ENCODE data around the gene TMEM156. TPM values are rescaled to one million over a fixed set of nuclear protein-coding genes. Genes with fewer than 3 reads are reported as not detected.

TMEM156 gene
- total RNA-seq, 6 experiments from 2014 or later: 0.07 to 0.48 (median 0.41) TPM

GRCh38 chr4:38930707-38931106 lies 101.5 kb downstream of the TMEM156 start:
- H3K36me3 Mint-ChIP-seq (ENCODE audit: low read depth): peaks cover 39% of the 10 kb centered on the region
- no peak for TF ChIP-seq CTCF (IDR thresholded peaks at IDR 0.05)

GRCh38 chr4:38930204-38930603 lies 102.0 kb downstream of the TMEM156 start:
- H3K4me3 Mint-ChIP-seq: no peak overlapping the region
- TF ChIP-seq CTCF (IDR thresholded peaks at IDR 0.05): no peak
- peaks cover 13% of the 10 kb centered on the region for H3K4me1 Mint-ChIP-seq (ENCODE audit: low read depth)
- no peaks in the 10 kb centered on the region for H3K27me3 Mint-ChIP-seq (ENCODE audit: insufficient read depth)
- H3K27ac Mint-ChIP-seq: no peak overlapping the region
- no peaks in the 10 kb centered on the region for H3K9me3 Mint-ChIP-seq
- DNase-seq: no peak
- H3K36me3 Mint-ChIP-seq (ENCODE audit: low read depth): peaks cover 39% of the 10 kb centered on the region

More at GRCh38 chr4:38930707-38931106, 101.5 kb downstream of the TMEM156 start:
- no peak for DNase-seq
- no peaks in the 10 kb centered on the region for H3K9me3 Mint-ChIP-seq
- no peaks in the 10 kb centered on the region for H3K27me3 Mint-ChIP-seq (ENCODE audit: insufficient read depth)
- H3K27ac Mint-ChIP-seq: no peak overlapping the region
- H3K4me1 Mint-ChIP-seq (ENCODE audit: low read depth): peaks cover 18% of the 10 kb centered on the region
- no peak overlapping the region for H3K4me3 Mint-ChIP-seq

- H3K4me1 Mint-ChIP-seq (ENCODE audit: low read depth): peaks cover under 1% of the 10 kb centered on the region; the same call in 1 of the 2 replicates
- H3K4me3 Mint-ChIP-seq: no peak overlapping the region
- H3K27me3 Mint-ChIP-seq (ENCODE audit: insufficient read depth): no peaks in the 10 kb centered on the region
- no peaks in the 10 kb centered on the region for H3K9me3 Mint-ChIP-seq
- DNase-seq: no peak
- no peak for TF ChIP-seq CTCF (IDR thresholded peaks at IDR 0.05)
- no peak overlapping the region for H3K27ac Mint-ChIP-seq
- H3K36me3 Mint-ChIP-seq (ENCODE audit: low read depth): peaks cover 31% of the 10 kb centered on the region
Observed at GRCh38 chr4:38928974-38929373, 103.2 kb downstream of the TMEM156 start.

- Mint-ChIP-seq H3K4me1 (ENCODE audit: low read depth) (no peaks in the 10 kb centered on the region), H3K4me3 (no peak overlapping the region), H3K9me3 (no peaks in the 10 kb centered on the region), H3K27me3 (ENCODE audit: insufficient read depth) (no peaks in the 10 kb centered on the region), H3K27ac (no peak overlapping the region), H3K36me3 (ENCODE audit: low read depth) (peaks cover 27% of the 10 kb centered on the region)
- no peak for TF ChIP-seq CTCF (IDR thresholded peaks at IDR 0.05)
- no peak for DNase-seq
Observed at GRCh38 chr4:38928568-38928967, 103.6 kb downstream of the TMEM156 start.

- Mint-ChIP-seq H3K9me3 (no peaks in the 10 kb centered on the region), H3K4me3 (no peak overlapping the region), H3K4me1 (ENCODE audit: low read depth) (no peaks in the 10 kb centered on the region), H3K27ac (peak overlapping the region; percentile 39; the same call in 1 of the 2 replicates), H3K27me3 (ENCODE audit: insufficient read depth) (no peaks in the 10 kb centered on the region), H3K36me3 (ENCODE audit: low read depth) (peaks cover 27% of the 10 kb centered on the region)
- TF ChIP-seq CTCF (IDR thresholded peaks at IDR 0.05): no peak
- DNase-seq: no peak
Observed at GRCh38 chr4:38926896-38927295, 105.3 kb downstream of the TMEM156 start.

Measured in HFFc6 (cell line).